Osteocyte (in vitro differentiated cells): ENCODE measurements around the gene GPSM3. TPM values are rescaled to one million over a fixed set of nuclear protein-coding genes. Genes with fewer than 3 reads are reported as not detected.
"Not testable (repeated sequence)": the region's sequence is repeated elsewhere in the genome, so short reads cannot be mapped to it uniquely, and the experiment has no call there.

Source experiments
- DNase-seq: peaks from one replicate; pipeline ENCODE4 v3.0.0; 2021; ENCODE audit warnings: mixed read lengths; ENCODE audit not compliant: unreplicated experiment; ENCODE audit errors: extremely low spot score
- H3K27ac Mint-ChIP-seq: one replicate; pipeline ENCODE4 v1.8.0; 2021; ENCODE audit warnings: mild to moderate bottlenecking, mixed read lengths; ENCODE audit not compliant: unreplicated experiment
- H3K27me3 Mint-ChIP-seq: one replicate; pipeline ENCODE4 v1.8.0; 2021; ENCODE audit warnings: mixed read lengths; ENCODE audit not compliant: unreplicated experiment
- H3K36me3 Mint-ChIP-seq: one replicate; pipeline ENCODE4 v1.8.0; 2021; ENCODE audit warnings: mixed read lengths; ENCODE audit not compliant: unreplicated experiment
- H3K4me1 Mint-ChIP-seq: one replicate; pipeline ENCODE4 v1.8.0; 2021; ENCODE audit warnings: mixed read lengths; ENCODE audit not compliant: unreplicated experiment
- H3K4me3 Mint-ChIP-seq: one replicate; pipeline ENCODE4 v1.8.0; 2021; ENCODE audit warnings: mild to moderate bottlenecking, moderate library complexity, mixed read lengths; ENCODE audit not compliant: unreplicated experiment
- H3K9me3 Mint-ChIP-seq: one replicate; pipeline ENCODE4 v1.8.0; 2021; ENCODE audit warnings: mixed read lengths; ENCODE audit not compliant: unreplicated experiment
- microRNA-seq: library from miRNA; unstranded; fragments of <30 nt; microRNA quantifications from one replicate; pipeline ENCODE4 v1.1.0, GENCODE V29; 2020; ENCODE audit not compliant: unreplicated experiment
- total RNA-seq: library from RNA; stranded (reverse); gene quantifications from 2 replicates; pipeline ENCODE4 v1.2.1, GENCODE V29; 2021
- TF ChIP-seq, protein P1 (sequence below): fragments of 200-600 bp; sonication (generic); IDR thresholded peaks from 2 replicates; pipeline ENCODE4 v1.5.0; 2021; ENCODE audit warnings: antibody characterized with exemption, mild to moderate bottlenecking, moderate library complexity

Gene GPSM3
- total RNA-seq, 1 donor from 2014 or later = 7.5 TPM

DNA sequence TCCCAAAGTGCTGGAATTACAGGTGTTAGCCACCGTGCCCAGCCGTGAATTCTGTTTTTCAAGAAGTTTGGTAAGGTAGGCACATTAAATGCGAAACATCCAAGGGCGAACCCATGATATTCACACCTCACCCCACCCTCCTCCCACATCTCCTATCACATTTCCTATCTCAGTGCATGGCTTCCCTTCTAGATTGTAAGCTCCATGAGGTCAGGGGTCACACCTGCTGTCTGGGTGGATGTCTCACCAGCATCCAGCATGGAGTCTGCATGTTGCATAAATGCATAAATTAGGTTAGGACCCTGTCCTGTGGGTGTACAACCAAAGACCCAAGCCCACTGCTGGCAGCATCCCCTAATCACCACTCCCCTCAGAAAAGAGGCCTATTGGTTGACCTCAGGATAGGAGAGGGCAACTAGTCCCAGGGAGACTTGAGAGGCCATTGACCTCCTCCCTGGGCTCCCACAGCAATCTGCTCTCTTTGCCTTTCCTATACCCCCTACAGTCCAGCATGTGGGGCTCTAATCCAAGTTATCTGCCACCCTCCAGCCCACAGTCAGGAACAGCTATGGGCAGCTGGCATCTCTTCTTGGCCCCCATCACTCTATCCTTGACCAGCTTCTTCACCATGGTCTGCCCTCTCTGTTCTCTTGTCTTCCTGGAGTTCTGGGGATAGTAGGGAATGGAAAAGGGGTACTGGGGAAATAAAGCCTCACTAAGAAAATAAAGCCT lies 44.9 kb downstream of the GPSM3 start:
- DNase-seq = no peak
- peaks cover 2% of the 10 kb centered on the region for H3K36me3 Mint-ChIP-seq
- H3K9me3 Mint-ChIP-seq = no peaks in the 10 kb centered on the region
- H3K4me1 Mint-ChIP-seq = peaks cover 14% of the 10 kb centered on the region
- TF ChIP-seq, protein P1, sequence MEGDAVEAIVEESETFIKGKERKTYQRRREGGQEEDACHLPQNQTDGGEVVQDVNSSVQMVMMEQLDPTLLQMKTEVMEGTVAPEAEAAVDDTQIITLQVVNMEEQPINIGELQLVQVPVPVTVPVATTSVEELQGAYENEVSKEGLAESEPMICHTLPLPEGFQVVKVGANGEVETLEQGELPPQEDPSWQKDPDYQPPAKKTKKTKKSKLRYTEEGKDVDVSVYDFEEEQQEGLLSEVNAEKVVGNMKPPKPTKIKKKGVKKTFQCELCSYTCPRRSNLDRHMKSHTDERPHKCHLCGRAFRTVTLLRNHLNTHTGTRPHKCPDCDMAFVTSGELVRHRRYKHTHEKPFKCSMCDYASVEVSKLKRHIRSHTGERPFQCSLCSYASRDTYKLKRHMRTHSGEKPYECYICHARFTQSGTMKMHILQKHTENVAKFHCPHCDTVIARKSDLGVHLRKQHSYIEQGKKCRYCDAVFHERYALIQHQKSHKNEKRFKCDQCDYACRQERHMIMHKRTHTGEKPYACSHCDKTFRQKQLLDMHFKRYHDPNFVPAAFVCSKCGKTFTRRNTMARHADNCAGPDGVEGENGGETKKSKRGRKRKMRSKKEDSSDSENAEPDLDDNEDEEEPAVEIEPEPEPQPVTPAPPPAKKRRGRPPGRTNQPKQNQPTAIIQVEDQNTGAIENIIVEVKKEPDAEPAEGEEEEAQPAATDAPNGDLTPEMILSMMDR = no peak
- no peak overlapping the region for H3K27ac Mint-ChIP-seq
- H3K27me3 Mint-ChIP-seq = no peaks in the 10 kb centered on the region
- no peak overlapping the region for H3K4me3 Mint-ChIP-seq

DNA sequence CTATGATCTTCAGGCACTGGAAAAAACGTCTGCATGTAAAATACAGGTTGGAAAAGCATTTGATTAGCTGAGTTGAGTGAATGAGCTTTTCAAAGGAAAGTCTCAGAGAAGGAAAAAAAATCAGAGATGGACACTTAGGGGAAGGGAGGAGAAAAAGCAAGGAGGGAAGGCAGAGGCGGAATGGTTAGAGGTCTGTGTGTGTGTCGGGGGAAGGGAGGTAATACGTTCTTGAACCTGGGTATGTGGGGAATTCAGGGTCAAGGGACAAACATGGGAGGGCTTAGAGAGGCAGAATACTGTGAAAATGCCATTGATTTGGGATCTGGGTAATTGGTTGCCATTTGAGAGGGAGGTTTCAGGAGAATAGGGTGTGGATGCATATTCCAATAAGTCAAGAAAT lies 45.8 kb downstream of the GPSM3 start:
- H3K4me1 Mint-ChIP-seq = peaks cover 8% of the 10 kb centered on the region
- TF ChIP-seq, protein P1 = no peak
- peaks cover 2% of the 10 kb centered on the region for H3K36me3 Mint-ChIP-seq
- no peak overlapping the region for H3K4me3 Mint-ChIP-seq
- no peaks in the 10 kb centered on the region for H3K9me3 Mint-ChIP-seq
- H3K27ac Mint-ChIP-seq = no peak overlapping the region
- H3K27me3 Mint-ChIP-seq = no peaks in the 10 kb centered on the region
- no peak for DNase-seq

DNA sequence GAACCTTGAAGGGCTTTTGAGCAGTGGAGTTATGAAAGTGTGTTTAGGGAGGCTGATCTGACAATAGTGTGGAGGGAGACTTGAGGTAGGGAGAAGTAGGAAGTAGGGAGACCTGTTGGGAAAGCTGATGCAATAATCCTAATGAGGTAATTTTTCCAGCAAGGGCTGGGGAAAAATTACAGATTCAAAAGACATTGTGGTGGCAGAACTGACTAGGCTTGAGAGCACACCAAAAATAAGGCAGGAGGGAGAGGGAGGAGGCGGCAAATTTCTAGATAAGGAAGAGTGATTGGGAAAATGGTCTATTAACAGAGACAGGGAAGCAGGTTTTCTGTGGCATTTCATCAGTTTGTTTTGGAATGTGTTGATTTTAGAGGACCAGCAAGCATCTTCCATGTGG lies 46.2 kb downstream of the GPSM3 start:
- H3K27ac Mint-ChIP-seq = no peak overlapping the region
- no peaks in the 10 kb centered on the region for H3K27me3 Mint-ChIP-seq
- DNase-seq = no peak
- H3K4me1 Mint-ChIP-seq = peaks cover 6% of the 10 kb centered on the region
- peaks cover 2% of the 10 kb centered on the region for H3K36me3 Mint-ChIP-seq
- TF ChIP-seq, protein P1 = no peak
- no peaks in the 10 kb centered on the region for H3K9me3 Mint-ChIP-seq
- H3K4me3 Mint-ChIP-seq = no peak overlapping the region

DNA sequence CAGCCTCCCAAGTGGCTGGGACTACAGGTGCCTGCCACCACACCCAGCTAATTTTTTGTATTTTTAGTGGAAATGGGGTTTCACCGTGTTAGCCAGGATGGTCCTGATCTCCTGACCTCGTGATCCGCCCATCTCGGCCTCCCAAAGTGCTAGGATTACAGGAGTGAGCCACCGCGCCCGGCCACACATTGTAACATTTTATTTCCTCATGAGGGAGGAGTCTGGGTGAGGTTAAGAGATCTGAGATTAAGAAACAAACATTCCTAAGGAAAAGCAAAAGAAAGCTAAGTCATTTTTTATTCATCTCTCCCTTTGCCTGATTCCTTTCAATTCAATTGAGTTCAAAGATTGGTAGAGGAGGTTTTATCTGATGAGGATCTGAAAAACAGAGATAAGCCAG lies 48.2 kb downstream of the GPSM3 start:
- H3K4me1 Mint-ChIP-seq, H3K27me3 Mint-ChIP-seq, DNase-seq, H3K9me3 Mint-ChIP-seq, H3K27ac Mint-ChIP-seq, H3K4me3 Mint-ChIP-seq, H3K36me3 Mint-ChIP-seq: not testable (repeated sequence)

Small RNA genes lying within 50 kb of the gene (microRNA-seq; reads per million reads assigned to microRNA genes)
- gene MIR6721 (2.2 reads per million), gene MIR6833 (not detected)

Other genes with a start within 250 kb of the GPSM3 start
- 4.2 and 6.9 TPM in 2 replicates for gene CFB, start 246.5 kb downstream of the GPSM3 start, total RNA-seq
- 59.3 and 66.8 TPM in 2 replicates for gene NELFE, start 233.7 kb downstream of the GPSM3 start, total RNA-seq
- 69.3 and 84.3 TPM in 2 replicates for gene SKIC2, start 233.5 kb downstream of the GPSM3 start, total RNA-seq
- gene DXO, start 220.5 kb downstream of the GPSM3 start, total RNA-seq = 28.6 and 30.8 TPM in 2 replicates
- gene C4A, start 210.6 kb downstream of the GPSM3 start, total RNA-seq = 13.5 and 15.2 TPM in 2 replicates
- gene C4B, start 177.8 kb downstream of the GPSM3 start, total RNA-seq = 10.5 and 11.8 TPM in 2 replicates
- gene CYP21A2, start 154.2 kb downstream of the GPSM3 start, total RNA-seq = 0.30 and 0.44 TPM in 2 replicates
- gene TNXB, start 83.3 kb downstream of the GPSM3 start, total RNA-seq = 13.1 and 13.9 TPM in 2 replicates
- 109 and 116 TPM in 2 replicates for gene ATF6B, start 64.4 kb downstream of the GPSM3 start, total RNA-seq
- gene FKBPL, start 62.4 kb downstream of the GPSM3 start, total RNA-seq = 5.3 and 7.5 TPM in 2 replicates
- 1.2 and 2.1 TPM in 2 replicates for gene PRRT1, start 40.7 kb downstream of the GPSM3 start, total RNA-seq
- 40.8 and 45.5 TPM in 2 replicates for gene PPT2, start 38.5 kb downstream of the GPSM3 start, total RNA-seq
- gene EGFL8, start 28.0 kb downstream of the GPSM3 start, total RNA-seq = 21.4 and 22.8 TPM in 2 replicates
- 81.1 and 82.6 TPM in 2 replicates for gene AGPAT1, start 16.6 kb downstream of the GPSM3 start, total RNA-seq
- gene RNF5, start 14.2 kb downstream of the GPSM3 start, total RNA-seq = 47.1 and 51.6 TPM in 2 replicates
- 3.8 and 4.1 TPM in 2 replicates for gene AGER, start 8.4 kb downstream of the GPSM3 start, total RNA-seq
- gene PBX2, start 2.4 kb downstream of the GPSM3 start, total RNA-seq = 71.4 and 77.1 TPM in 2 replicates
- gene NOTCH4, start 31.4 kb upstream of the GPSM3 start, total RNA-seq = 0.83 and 1.5 TPM in 2 replicates
- not detected in 2 replicates for gene TSBP1, start 179.3 kb upstream of the GPSM3 start, total RNA-seq
- gene BTNL2, start 214.5 kb upstream of the GPSM3 start, total RNA-seq = not detected in 2 replicates
- not detected in 2 replicates for gene HLA-DRA, start 247.2 kb upstream of the GPSM3 start, total RNA-seq